ENCODE measurements around the gene FERMT2.

DNA sequence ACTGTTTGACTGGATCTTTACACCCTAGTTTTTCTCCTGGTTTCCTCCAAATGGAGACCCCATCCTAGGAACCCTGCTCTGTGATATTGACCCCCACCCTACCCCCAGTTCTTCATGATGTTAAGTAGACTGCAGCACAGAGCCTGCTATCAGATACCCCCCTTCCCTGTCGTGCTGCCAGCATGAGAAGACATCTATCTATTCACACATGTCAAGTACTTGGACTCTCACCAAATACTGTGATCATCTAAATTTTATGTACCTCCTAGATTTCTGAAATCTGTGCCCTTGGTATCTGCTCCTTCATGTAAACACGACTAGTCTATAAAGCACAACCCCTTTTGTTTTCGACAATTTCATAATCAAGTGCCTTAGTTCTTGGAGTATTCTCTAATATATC, 38.9 kb downstream of the FERMT2 start:
- TF ChIP-seq, protein P1, sequence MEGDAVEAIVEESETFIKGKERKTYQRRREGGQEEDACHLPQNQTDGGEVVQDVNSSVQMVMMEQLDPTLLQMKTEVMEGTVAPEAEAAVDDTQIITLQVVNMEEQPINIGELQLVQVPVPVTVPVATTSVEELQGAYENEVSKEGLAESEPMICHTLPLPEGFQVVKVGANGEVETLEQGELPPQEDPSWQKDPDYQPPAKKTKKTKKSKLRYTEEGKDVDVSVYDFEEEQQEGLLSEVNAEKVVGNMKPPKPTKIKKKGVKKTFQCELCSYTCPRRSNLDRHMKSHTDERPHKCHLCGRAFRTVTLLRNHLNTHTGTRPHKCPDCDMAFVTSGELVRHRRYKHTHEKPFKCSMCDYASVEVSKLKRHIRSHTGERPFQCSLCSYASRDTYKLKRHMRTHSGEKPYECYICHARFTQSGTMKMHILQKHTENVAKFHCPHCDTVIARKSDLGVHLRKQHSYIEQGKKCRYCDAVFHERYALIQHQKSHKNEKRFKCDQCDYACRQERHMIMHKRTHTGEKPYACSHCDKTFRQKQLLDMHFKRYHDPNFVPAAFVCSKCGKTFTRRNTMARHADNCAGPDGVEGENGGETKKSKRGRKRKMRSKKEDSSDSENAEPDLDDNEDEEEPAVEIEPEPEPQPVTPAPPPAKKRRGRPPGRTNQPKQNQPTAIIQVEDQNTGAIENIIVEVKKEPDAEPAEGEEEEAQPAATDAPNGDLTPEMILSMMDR (IDR thresholded peaks at IDR 0.05; ENCODE audit: low read depth, low read length, poor library complexity, severe bottlenecking): no peak
- TF ChIP-seq EZH2phosphoT487 (IDR thresholded peaks at IDR 0.05; ENCODE audit: borderline replicate concordance, low read length): no peak
